CD4-positive, alpha-beta memory T cell (primary cell): Measurements from ENCODE around the gene SSH2. TPM values are rescaled to one million over a fixed set of nuclear protein-coding genes. Genes with fewer than 3 reads are reported as not detected.
"Not testable (repeated sequence)": the region's sequence is repeated elsewhere in the genome, so short reads cannot be mapped to it uniquely, and the experiment has no call there.

Source experiments
- CTCF ChIA-PET: fragments of 350-600 bp; sonication (Branson Sonifier 250); formaldehyde crosslinking; loops from one replicate; lab custom pipeline; 2021; ENCODE audit warnings: inconsistent platforms; ENCODE audit not compliant: partially characterized antibody; lab: Charles Lee
- POLR2A ChIA-PET: fragments of 350-600 bp; sonication (Branson Sonifier 250); formaldehyde crosslinking; loops from one replicate; lab custom pipeline; 2021; ENCODE audit not compliant: partially characterized antibody; lab: Charles Lee
- DNase-seq, 5 donors: peaks; one replicate each; pipeline versions ENCODE4 v3.0.0 to v3.0.0-alpha.2; 2020 to 2022; ENCODE audit warnings: mixed read lengths in 1 of 5
- H3K27ac ChIP-seq: one replicate; pipeline ENCODE4 v1.7.0; 2013; ENCODE audit warnings: low read depth, low read length
- H3K27me3 ChIP-seq: 2 replicates; pipeline ENCODE4 v1.7.0; 2013; ENCODE audit warnings: mild to moderate bottlenecking, low read length, moderate library complexity; ENCODE audit not compliant: insufficient read depth
- H3K36me3 ChIP-seq: 2 replicates; pipeline ENCODE4 v1.7.0; 2013; ENCODE audit warnings: mild to moderate bottlenecking, low read length, moderate library complexity; ENCODE audit not compliant: insufficient read depth
- H3K4me1 ChIP-seq: 2 replicates; pipeline ENCODE4 v1.7.0; 2013; ENCODE audit warnings: mild to moderate bottlenecking, low read length, moderate library complexity; ENCODE audit not compliant: insufficient read depth
- H3K4me3 ChIP-seq, 2 donors: one replicate each; pipeline ENCODE4 v1.7.0; 2013; ENCODE audit warnings: low read length in 2 of 2, mild to moderate bottlenecking in 1 of 2
- H3K9me3 ChIP-seq, 2 donors: one replicate each; pipeline ENCODE4 v1.7.0; 2013; ENCODE audit warnings: low read length in 2 of 2, control low read depth in 1 of 2; ENCODE audit not compliant: control insufficient read depth in 1 of 2
- H3K27ac Mint-ChIP-seq, 7 donors: one replicate each; pipeline ENCODE4 v1.8.0; 2020 to 2021; ENCODE audit warnings: mixed read lengths in 7 of 7, mild to moderate bottlenecking in 6 of 7, inconsistent platforms in 3 of 7, moderate library complexity in 3 of 7
- H3K27me3 Mint-ChIP-seq, 2 donors: one replicate each; pipeline ENCODE4 v1.8.0; 2020 to 2021; ENCODE audit warnings: mixed read lengths in 2 of 2
- H3K36me3 Mint-ChIP-seq, 2 donors: one replicate each; pipeline ENCODE4 v1.8.0; 2020 to 2021; ENCODE audit warnings: mixed read lengths in 2 of 2, inconsistent platforms in 1 of 2, mild to moderate bottlenecking in 1 of 2
- H3K4me1 Mint-ChIP-seq, 4 donors: one replicate each; pipeline ENCODE4 v1.8.0; 2020 to 2021; ENCODE audit warnings: mixed read lengths in 4 of 4, mild to moderate bottlenecking in 1 of 4
- H3K4me3 Mint-ChIP-seq, 8 donors: one replicate each; pipeline ENCODE4 v1.8.0; 2020 to 2021; ENCODE audit warnings: mixed read lengths in 8 of 8, mild to moderate bottlenecking in 7 of 8, moderate library complexity in 6 of 8, inconsistent platforms in 3 of 8
- H3K9me3 Mint-ChIP-seq, 8 donors: one replicate each; pipeline ENCODE4 v1.8.0; 2020 to 2021; ENCODE audit warnings: mixed read lengths in 8 of 8, mild to moderate bottlenecking in 5 of 8, inconsistent platforms in 3 of 8, moderate library complexity in 1 of 8
- intact Hi-C: fragments of 100-400 bp; cut with micrococcal nuclease; formaldehyde crosslinking; loops from one replicate; pipeline ENCODE4 v1.15.1; 2023
- polyA plus RNA-seq, 2 donors: library from polyadenylated mRNA; unstranded; fragments of 300-500 nt; fragmentation: Illumina TruSeq; gene quantifications; one replicate each; pipeline ENCODE4 v1.2.3, GENCODE V29; 2021
- total RNA-seq, 2 experiments: library from RNA; stranded (reverse); gene quantifications; one replicate each; pipeline ENCODE4 v1.2.3, GENCODE V29; 2021

The SSH2 gene
- total and polyA plus RNA-seq, 4 experiments from 2014 or later, result 13.5 to 70.4 (median 54.2) TPM

GRCh38 chr17:29959658-29960337 lies 29.8 kb upstream of the SSH2 start:
- Histone ChIP-seq H3K9me3 (no peaks in the 10 kb centered on the region), H3K27ac (no peak overlapping the region), H3K36me3 (no peaks in the 10 kb centered on the region), H3K4me3 (no peak overlapping the region), H3K27me3 (no peaks in the 10 kb centered on the region), H3K4me1 (no peaks in the 10 kb centered on the region)
- Mint-ChIP-seq H3K36me3 (no peaks in the 10 kb centered on the region), H3K27ac (no peak overlapping the region), H3K4me1 (no peaks in the 10 kb centered on the region), H3K27me3 (no peaks in the 10 kb centered on the region), H3K4me3 (no peak overlapping the region), H3K9me3 (peaks cover 0 to 13% (median 2%) of the 10 kb centered on the region in 8 donors)
- DNase-seq, result no peak
- intact Hi-C loops, result no loop called here
- POLR2A ChIA-PET, result no interaction called here
- CTCF ChIA-PET, result no interaction called here

- H3K27ac ChIP-seq, result no peak overlapping the region
- H3K27me3 ChIP-seq, result no peaks in the 10 kb centered on the region
- H3K4me1 Mint-ChIP-seq, result no peaks in the 10 kb centered on the region
- no peak overlapping the region for H3K4me3 ChIP-seq
- H3K9me3 Mint-ChIP-seq, result peaks cover 0 to 12% (median 3%) of the 10 kb centered on the region in 8 donors
- ChIA-PET CTCF (interaction anchor here (0.8 kb wide), 1 partner anchor 28 kb away, joined by 3 read pairs; no protein-coding TSS in a partner anchor), POLR2A (no interaction called here)
- no peak overlapping the region for H3K4me3 Mint-ChIP-seq
- H3K27me3 Mint-ChIP-seq, result no peaks in the 10 kb centered on the region
- H3K36me3 ChIP-seq, result no peaks in the 10 kb centered on the region
- H3K9me3 ChIP-seq, result no peaks in the 10 kb centered on the region
- no peak for DNase-seq
- no peaks in the 10 kb centered on the region for H3K4me1 ChIP-seq
- intact Hi-C loops, result no loop called here
- H3K36me3 Mint-ChIP-seq, result no peaks in the 10 kb centered on the region
- H3K27ac Mint-ChIP-seq, result no peak overlapping the region
Measured at GRCh38 chr17:29958947-29959657, 29.1 kb upstream of the SSH2 start.

- H3K4me3 Mint-ChIP-seq, H3K27ac Mint-ChIP-seq, H3K27me3 Mint-ChIP-seq, DNase-seq, intact Hi-C loops, H3K4me1 ChIP-seq, POLR2A ChIA-PET, H3K9me3 ChIP-seq, H3K36me3 ChIP-seq, H3K4me3 ChIP-seq, H3K27me3 ChIP-seq, H3K4me1 Mint-ChIP-seq, H3K27ac ChIP-seq, H3K36me3 Mint-ChIP-seq: not testable (repeated sequence)
- peaks cover 2 to 18% (median 9%) of the 10 kb centered on the region in 8 donors for H3K9me3 Mint-ChIP-seq
- CTCF ChIA-PET, result interaction anchor here (0.9 kb wide), 1 partner anchor 177 kb away, joined by 3 read pairs; no protein-coding TSS in a partner anchor
Measured at GRCh38 chr17:29957488-29957887, 27.5 kb upstream of the SSH2 start.

GRCh38 chr17:29956225-29956624 lies 26.2 kb upstream of the SSH2 start:
- no peak overlapping the region for H3K4me3 Mint-ChIP-seq
- ChIA-PET POLR2A (no interaction called here), CTCF (interaction anchor here (1.3 to 1.5 kb wide), 2 partner anchors 25 to 150 kb away, joined by 4 read pairs; no protein-coding TSS in a partner anchor)
- Histone ChIP-seq H3K36me3 (no peaks in the 10 kb centered on the region), H3K9me3 (no peaks in the 10 kb centered on the region), H3K4me1 (no peaks in the 10 kb centered on the region), H3K27ac (no peak overlapping the region), H3K4me3 (no peak overlapping the region), H3K27me3 (no peaks in the 10 kb centered on the region)
- no peak overlapping the region for H3K27ac Mint-ChIP-seq
- H3K9me3 Mint-ChIP-seq, result peaks cover 2 to 18% (median 9%) of the 10 kb centered on the region in 8 donors
- no peaks in the 10 kb centered on the region for H3K4me1 Mint-ChIP-seq
- no peak for DNase-seq
- intact Hi-C loops, result no loop called here
- peaks cover 0 to 6% of the 10 kb centered on the region in 2 donors for H3K36me3 Mint-ChIP-seq
- H3K27me3 Mint-ChIP-seq, result no peaks in the 10 kb centered on the region

- ChIA-PET POLR2A (no interaction called here), CTCF (interaction anchor here (1.5 to 2.5 kb wide), 2 partner anchors 23 to 144 kb away, joined by 3 to 9 read pairs; no protein-coding TSS in a partner anchor)
- Histone ChIP-seq H3K9me3 (no peaks in the 10 kb centered on the region), H3K4me3 (no peak overlapping the region), H3K27me3 (no peaks in the 10 kb centered on the region), H3K27ac (no peak overlapping the region), H3K4me1 (no peaks in the 10 kb centered on the region), H3K36me3 (no peaks in the 10 kb centered on the region)
- intact Hi-C loops, result no loop called here
- peaks cover 0 to 6% of the 10 kb centered on the region in 2 donors for H3K36me3 Mint-ChIP-seq
- H3K27ac Mint-ChIP-seq, result no peak overlapping the region
- no peaks in the 10 kb centered on the region for H3K4me1 Mint-ChIP-seq
- H3K9me3 Mint-ChIP-seq, result peaks cover 2 to 18% (median 9%) of the 10 kb centered on the region in 8 donors
- no peaks in the 10 kb centered on the region for H3K27me3 Mint-ChIP-seq
- H3K4me3 Mint-ChIP-seq, result no peak overlapping the region
- DNase-seq, result no peak
Measured at GRCh38 chr17:29954405-29954804, 24.4 kb upstream of the SSH2 start.

- Histone ChIP-seq H3K4me1 (no peaks in the 10 kb centered on the region), H3K9me3 (no peaks in the 10 kb centered on the region), H3K27me3 (no peaks in the 10 kb centered on the region), H3K36me3 (no peaks in the 10 kb centered on the region), H3K27ac (no peak overlapping the region), H3K4me3 (no peak overlapping the region)
- DNase-seq, result no peak
- Mint-ChIP-seq H3K27ac (no peak overlapping the region), H3K9me3 (peaks cover 2 to 12% (median 8%) of the 10 kb centered on the region in 8 donors), H3K4me3 (no peak overlapping the region), H3K27me3 (no peaks in the 10 kb centered on the region), H3K36me3 (peaks cover 0 to 6% of the 10 kb centered on the region in 2 donors), H3K4me1 (no peaks in the 10 kb centered on the region)
- POLR2A ChIA-PET, result no interaction called here
- intact Hi-C loops, result no loop called here
- CTCF ChIA-PET, result no interaction called here
Measured at GRCh38 chr17:29949696-29950095, 19.7 kb upstream of the SSH2 start.

GRCh38 chr17:29948448-29949215 lies 18.6 kb upstream of the SSH2 start:
- no peaks in the 10 kb centered on the region for H3K9me3 ChIP-seq
- no peaks in the 10 kb centered on the region for H3K27me3 Mint-ChIP-seq
- H3K4me3 ChIP-seq, result no peak overlapping the region
- H3K36me3 Mint-ChIP-seq, result peaks cover 0 to 3% of the 10 kb centered on the region in 2 donors
- H3K27me3 ChIP-seq, result no peaks in the 10 kb centered on the region
- no peaks in the 10 kb centered on the region for H3K4me1 ChIP-seq
- no peak overlapping the region for H3K4me3 Mint-ChIP-seq
- H3K36me3 ChIP-seq, result no peaks in the 10 kb centered on the region
- no peak overlapping the region for H3K27ac ChIP-seq
- ChIA-PET CTCF (interaction anchor here (1.7 kb wide), 1 partner anchor 18 kb away, joined by 5 read pairs; no protein-coding TSS in a partner anchor), POLR2A (no interaction called here)
- no peak for DNase-seq
- no peaks in the 10 kb centered on the region for H3K4me1 Mint-ChIP-seq
- no peak overlapping the region for H3K27ac Mint-ChIP-seq
- peaks cover 0 to 8% (median 4%) of the 10 kb centered on the region in 8 donors for H3K9me3 Mint-ChIP-seq
- intact Hi-C loops, result no loop called here
